ENCODE results near the gene PAH. TPM values are rescaled to one million over a fixed set of nuclear protein-coding genes. Genes with fewer than 3 reads are reported as not detected.

The PAH gene
- total and polyA plus RNA-seq, 2 of the 13 experiments (the other 11 are each of a cell fraction or from before 2014, with no cell fraction given): 192 to 451 TPM

DNA sequence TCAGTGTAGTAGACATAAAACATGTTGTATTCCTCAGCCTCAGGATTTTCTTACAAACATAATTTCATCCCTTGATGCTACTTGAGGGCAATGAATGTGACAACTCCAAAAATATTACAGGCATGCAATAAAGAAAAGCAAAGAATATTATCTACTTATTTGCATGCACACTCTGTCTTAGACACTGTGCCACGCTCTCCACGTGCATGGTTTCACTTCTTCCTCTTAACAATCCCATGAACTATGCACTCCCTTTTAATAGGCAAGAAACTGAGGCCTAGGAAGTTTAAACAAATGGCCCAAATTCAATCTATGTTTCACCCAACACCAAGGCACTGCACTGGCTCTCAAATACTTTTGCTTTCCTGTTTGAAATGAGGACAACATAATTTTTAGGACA lies 1.8 kb upstream of the PAH start:
- CTCF ChIA-PET (ENCODE audit: low intra/inter-chr PET ratio, low total read pairs): no interaction called here
- peak overlapping the region; percentile 11 for H2AFZ ChIP-seq (ENCODE audit: low read length)
- no peak overlapping the region for H3K4me3 ChIP-seq (replicated peaks in 1 of 3; ENCODE audit: insufficient read depth in 1 of 3, low read depth in 2 of 3, low read length in 3 of 3)
- 67% methylated on average over 2 of the region's 2 CpGs for WGBS (ENCODE audit: low lambda C conversion rate)
- peak overlapping the region; percentile 39 for H3K27ac ChIP-seq (ENCODE audit: extremely low read length, insufficient read depth, low read length)
- ATAC-seq (no peak), DNase-seq (ENCODE audit: low spot score) (no peak), FAIRE-seq (no peak)
- H3K36me3 ChIP-seq (replicated peaks in 1 of 2; ENCODE audit: control insufficient read depth in 1 of 2, insufficient read depth in 2 of 2, low read length in 2 of 2): no peaks in the 10 kb centered on the region; a peak in 1 of 5 replicates
- TF ChIP-seq ZNF546 (CRISPR knock-in tag; conservative IDR thresholded peaks at IDR 0.05) (0 out of 2 replicates have a peak, but pooled peaks have one; percentile 3), ZNF614 (CRISPR knock-in tag; IDR thresholded peaks at IDR 0.05; ENCODE audit: borderline replicate concordance) (no peak), RORA (CRISPR knock-in tag; IDR thresholded peaks at IDR 0.05) (0 out of 2 replicates have a peak, but pooled peaks have one; percentile 34)
- intact Hi-C loops (cut with micrococcal nuclease; ENCODE audit: unreplicated experiment) (no loop called here), in situ Hi-C loops (cut with HindIII; ENCODE audit: extremely low pct_ligation_motif_present, low pct_unique_long_range_greater_than_20kb) (loop anchor here (5.0 kb wide), 1 partner anchor 37 kb away; no protein-coding TSS in a partner anchor)
- no peak overlapping the region; the same call in 1 of the 2 replicates for H3K9ac ChIP-seq (ENCODE audit: insufficient read depth, low read depth, low read length)
- no peaks in the 10 kb centered on the region; a peak in 1 of 5 replicates for H3K27me3 ChIP-seq (ENCODE audit: control insufficient read depth in 1 of 2, insufficient read depth in 2 of 2, low read length in 2 of 2)
- peaks cover 41% of the 10 kb centered on the region for H3K79me2 ChIP-seq (ENCODE audit: insufficient read depth, low read length)
- POLR2A ChIA-PET: interaction anchor here (3.8 to 5.9 kb wide), 3 partner anchors 15 to 33 kb away, joined by 40 to 83 read pairs (median 60); no protein-coding TSS in a partner anchor
- no peaks in the 10 kb centered on the region for H4K20me1 ChIP-seq (ENCODE audit: insufficient read depth, low read length)
- BruUV-seq (replicated peaks): no TSS peak
- H3K4me1 ChIP-seq (ENCODE audit: insufficient read depth, low read length): peaks cover 79% of the 10 kb centered on the region
- no peaks in the 10 kb centered on the region for H3K9me3 ChIP-seq (ENCODE audit: low read length)
- H3K4me2 ChIP-seq (ENCODE audit: low read depth, low read length): peak overlapping the region; percentile 38; the same call in 1 of the 2 replicates

DNA sequence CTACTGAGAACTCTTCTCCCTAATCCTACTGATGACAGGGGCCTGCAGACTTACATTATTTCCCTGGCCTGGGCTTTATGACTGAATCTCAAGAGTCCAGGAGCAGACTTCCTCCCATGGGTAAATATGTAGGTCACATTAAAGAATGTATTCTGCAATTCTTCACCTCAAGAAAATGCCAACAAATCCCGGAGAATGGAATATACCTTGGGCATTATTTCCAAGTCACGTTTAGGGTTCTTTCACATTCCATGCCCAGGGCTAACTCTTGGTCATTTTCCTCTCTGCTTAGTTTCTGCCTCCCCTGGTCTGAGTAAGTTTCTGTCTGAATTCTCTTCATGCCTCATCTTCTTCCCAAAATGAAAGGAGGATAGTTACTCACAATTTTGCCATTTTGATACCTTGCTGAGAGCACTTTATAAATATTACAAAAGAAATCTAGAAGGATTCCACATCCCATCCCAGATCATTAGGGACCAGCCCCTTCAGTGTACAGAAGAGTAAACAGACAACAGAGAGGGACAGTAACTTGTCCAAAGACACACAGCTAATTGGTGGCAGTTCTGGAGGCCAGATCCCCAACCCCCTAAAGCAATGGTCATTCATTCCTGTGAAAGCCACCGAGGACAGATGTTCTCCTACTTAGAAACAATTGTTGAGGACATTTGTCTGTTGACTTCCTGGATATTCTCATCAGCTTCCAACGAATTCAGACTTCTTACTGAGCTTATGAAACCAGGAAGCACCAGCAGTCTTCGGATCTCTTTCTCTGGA lies 605 bp downstream of the PAH start:
- Histone ChIP-seq H3K9me3 (ENCODE audit: low read length) (no peaks in the 10 kb centered on the region), H3K36me3 (replicated peaks in 1 of 2; ENCODE audit: control insufficient read depth in 1 of 2, insufficient read depth in 2 of 2, low read length in 2 of 2) (peaks cover 2 to 4% of the 10 kb centered on the region in 2 experiments), H3K79me2 (ENCODE audit: insufficient read depth, low read length) (peaks cover 65% of the 10 kb centered on the region), H3K9ac (ENCODE audit: insufficient read depth, low read depth, low read length) (peak overlapping the region; percentile 91), H3K4me3 (replicated peaks in 1 of 3; ENCODE audit: insufficient read depth in 1 of 3, low read depth in 2 of 3, low read length in 3 of 3) (peak overlapping the region; percentile 67 to 83 (median 74)), H4K20me1 (ENCODE audit: insufficient read depth, low read length) (no peaks in the 10 kb centered on the region), H3K27ac (ENCODE audit: extremely low read length, insufficient read depth, low read length) (peak overlapping the region; percentile 92), H3K27me3 (ENCODE audit: control insufficient read depth in 1 of 2, insufficient read depth in 2 of 2, low read length in 2 of 2) (no peaks in the 10 kb centered on the region; a peak in 1 of 5 replicates), H3K4me2 (ENCODE audit: low read depth, low read length) (peak overlapping the region; percentile 90), H3K4me1 (ENCODE audit: insufficient read depth, low read length) (peaks cover 83% of the 10 kb centered on the region), H2AFZ (ENCODE audit: low read length) (no peak overlapping the region)
- POLR2A ChIA-PET: interaction anchor here (0.7 to 5.9 kb wide), 6 partner anchors 7 to 33 kb away, joined by 3 to 83 read pairs (median 22); no protein-coding TSS in a partner anchor
- DNase-seq (ENCODE audit: low spot score) (no peak), FAIRE-seq (no peak), ATAC-seq (no peak)
- intact Hi-C loops (cut with micrococcal nuclease; ENCODE audit: unreplicated experiment): loop anchor here (1.0 to 2.0 kb wide), 2 partner anchors 18 to 33 kb away; no protein-coding TSS in a partner anchor
- CTCF ChIA-PET (ENCODE audit: low intra/inter-chr PET ratio, low total read pairs): no interaction called here
- in situ Hi-C loops (cut with HindIII; ENCODE audit: extremely low pct_ligation_motif_present, low pct_unique_long_range_greater_than_20kb): loop anchor here (5.0 kb wide), 1 partner anchor 34 kb away; no protein-coding TSS in a partner anchor
- WGBS (ENCODE audit: low lambda C conversion rate): 0% methylated on average over 4 of the region's 5 CpGs
- BruUV-seq (replicated peaks): TSS peak; percentile 76
- TF ChIP-seq SAFB2 (CRISPR knock-in tag; IDR thresholded peaks at IDR 0.05; ENCODE audit: borderline replicate concordance, low read depth) (no peak), ZSCAN25 (CRISPR knock-in tag; IDR thresholded peaks at IDR 0.05) (no peak), RORA (CRISPR knock-in tag; IDR thresholded peaks at IDR 0.05) (peak; percentile 87; the same call in 1 of the 2 replicates), TP53 (CRISPR knock-in tag; conservative IDR thresholded peaks at IDR 0.05) (no peak), NR2C2 (CRISPR knock-in tag; IDR thresholded peaks at IDR 0.05; ENCODE audit: borderline replicate concordance) (0 out of 2 replicates have a peak, but pooled peaks have one; percentile 10), ZKSCAN8 (CRISPR knock-in tag; IDR thresholded peaks at IDR 0.05; ENCODE audit: borderline replicate concordance) (no peak), ZNF331 (CRISPR knock-in tag; IDR thresholded peaks at IDR 0.05) (0 out of 2 replicates have a peak, but pooled peaks have one; percentile 11), KAT7 (CRISPR knock-in tag; IDR thresholded peaks at IDR 0.05; ENCODE audit: borderline replicate concordance) (0 out of 2 replicates have a peak, but pooled peaks have one; percentile 12), CC2D1A (CRISPR knock-in tag; IDR thresholded peaks at IDR 0.05) (0 out of 2 replicates have a peak, but pooled peaks have one; percentile 51)
- TF ChIP-seq, protein P1, sequence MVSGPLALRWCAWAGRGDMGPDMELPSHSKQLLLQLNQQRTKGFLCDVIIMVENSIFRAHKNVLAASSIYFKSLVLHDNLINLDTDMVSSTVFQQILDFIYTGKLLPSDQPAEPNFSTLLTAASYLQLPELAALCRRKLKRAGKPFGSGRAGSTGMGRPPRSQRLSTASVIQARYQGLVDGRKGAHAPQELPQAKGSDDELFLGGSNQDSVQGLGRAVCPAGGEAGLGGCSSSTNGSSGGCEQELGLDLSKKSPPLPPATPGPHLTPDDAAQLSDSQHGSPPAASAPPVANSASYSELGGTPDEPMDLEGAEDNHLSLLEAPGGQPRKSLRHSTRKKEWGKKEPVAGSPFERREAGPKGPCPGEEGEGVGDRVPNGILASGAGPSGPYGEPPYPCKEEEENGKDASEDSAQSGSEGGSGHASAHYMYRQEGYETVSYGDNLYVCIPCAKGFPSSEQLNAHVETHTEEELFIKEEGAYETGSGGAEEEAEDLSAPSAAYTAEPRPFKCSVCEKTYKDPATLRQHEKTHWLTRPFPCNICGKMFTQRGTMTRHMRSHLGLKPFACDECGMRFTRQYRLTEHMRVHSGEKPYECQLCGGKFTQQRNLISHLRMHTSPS (CRISPR knock-in tag; IDR thresholded peaks at IDR 0.05; ENCODE audit: low read depth): no peak

Data from HepG2 (cell line).